K562 (cell line): ENCODE data around the gene TUBB4B. TPM values are rescaled to one million over a fixed set of nuclear protein-coding genes. Genes with fewer than 3 reads are reported as not detected.
A peak's percentile ranks its signal among the peaks of the same experiment; 100 is the strongest.

ENCODE experiments used
- BDP1 ChIP-seq: IDR thresholded peaks from 3 replicates; pipeline ENCODE4 v1.6.1; 2011; ENCODE audit not compliant: insufficient read length, insufficient read depth
- CC2D1A ChIP-seq: fragments of 450-650 bp; IDR thresholded peaks from 2 replicates; pipeline ENCODE4 v1.6.1; 2017; ENCODE audit warnings: mild to moderate bottlenecking
- KDM1A ChIP-seq, 2 experiments: fragments of 450-650 bp; IDR thresholded peaks; 2 replicates each; pipeline ENCODE4 v1.6.1; 2016; ENCODE audit warnings: mild to moderate bottlenecking in 2 of 2
- KLF16 ChIP-seq: IDR thresholded peaks from 2 replicates; pipeline ENCODE4 v1.6.1; 2016; ENCODE audit warnings: antibody characterized with exemption
- NBN ChIP-seq: fragments of 450-650 bp; IDR thresholded peaks from 2 replicates; pipeline ENCODE4 v1.6.1; 2016; ENCODE audit warnings: low read depth, mild to moderate bottlenecking
- NFE2 ChIP-seq: IDR thresholded peaks from 2 replicates; pipeline ENCODE4 v1.6.1; 2014; ENCODE audit warnings: antibody characterized with exemption, low read depth
- SPI1 ChIP-seq: IDR thresholded peaks from 2 replicates; pipeline ENCODE4 v1.6.1; 2011; ENCODE audit warnings: low read depth, low read length, control low read depth, borderline replicate concordance
- polyA plus RNA-seq, 8 experiments: library from polyadenylated mRNA; depleted of rRNA in 4 of 8; stranded (reverse) in 5 of 8; unstranded in 3 of 8; fragments of >200 nt; fragmentation: Nextera tagmentation in 2 of 8; fragmentation: Illumina TruSeq in 1 of 8; extraction: Ambion mirVana in 2 of 8; extraction: Trizol in 1 of 8; gene quantifications; 2 replicates each; pipeline versions ENCODE4 v1.2.1 to v1.2.3, GENCODE V29; 2011 to 2014; ENCODE audit warnings: inconsistent platforms in 1 of 8, missing spikeins in 1 of 8
- total RNA-seq, 7 experiments: library from RNA; depleted of rRNA in 6 of 7; stranded (reverse); fragments of >200 nt in 6 of 7; fragmentation: Illumina TruSeq in 2 of 7; extraction: Trizol in 2 of 7; gene quantifications; 2 replicates each; pipeline versions ENCODE4 v1.2.1 to v1.2.3, GENCODE V29; 2011 to 2021; ENCODE audit warnings: low replicate concordance in 1 of 7
- TF ChIP-seq, protein P1 (sequence below): IDR thresholded peaks from 2 replicates; pipeline ENCODE4 v1.6.1; 2011; ENCODE audit warnings: borderline replicate concordance, low read depth, mild to moderate bottlenecking, moderate library complexity, low read length; ENCODE audit not compliant: insufficient read depth, poor library complexity, severe bottlenecking
- TF ChIP-seq, protein P2 (sequence below): IDR thresholded peaks from 3 replicates; pipeline ENCODE4 v1.6.1; 2011; ENCODE audit warnings: borderline replicate concordance, mild to moderate bottlenecking, moderate library complexity; ENCODE audit not compliant: insufficient read length; ENCODE audit errors: extremely low read depth
- TF ChIP-seq, protein P3 (sequence below): sonication (generic); formaldehyde crosslinking; IDR thresholded peaks from 2 replicates; pipeline ENCODE4 v1.8.0; 2022; ENCODE audit warnings: missing genetic modification reagents, mild to moderate bottlenecking, moderate library complexity, borderline replicate concordance
- TF ChIP-seq, protein P4 (sequence below), 3 experiments: fragments of 200-800 bp in 1 of 3; sonication (Bioruptor generic) in 1 of 3; sonication (generic) in 1 of 3; formaldehyde crosslinking in 1 of 3; IDR thresholded peaks; 2 replicates each; pipeline versions ENCODE4 v1.6.1 to v1.8.0; 2016 to 2022; ENCODE audit warnings: mild to moderate bottlenecking in 2 of 3, missing compliant biosample characterization in 2 of 3, missing genetic modification characterization in 2 of 3, missing genetic modification reagents in 1 of 3
- TF ChIP-seq, protein P5 (sequence below): fragments of 450-650 bp; IDR thresholded peaks from 2 replicates; pipeline ENCODE4 v1.6.1; 2017; ENCODE audit warnings: antibody characterized with exemption, mild to moderate bottlenecking

TUBB4B gene
- total and polyA plus RNA-seq, 9 of the 15 experiments (the other 6 are each of a cell fraction or from before 2014, with no cell fraction given), result 24.1 to 443 (median 268) TPM

DNA sequence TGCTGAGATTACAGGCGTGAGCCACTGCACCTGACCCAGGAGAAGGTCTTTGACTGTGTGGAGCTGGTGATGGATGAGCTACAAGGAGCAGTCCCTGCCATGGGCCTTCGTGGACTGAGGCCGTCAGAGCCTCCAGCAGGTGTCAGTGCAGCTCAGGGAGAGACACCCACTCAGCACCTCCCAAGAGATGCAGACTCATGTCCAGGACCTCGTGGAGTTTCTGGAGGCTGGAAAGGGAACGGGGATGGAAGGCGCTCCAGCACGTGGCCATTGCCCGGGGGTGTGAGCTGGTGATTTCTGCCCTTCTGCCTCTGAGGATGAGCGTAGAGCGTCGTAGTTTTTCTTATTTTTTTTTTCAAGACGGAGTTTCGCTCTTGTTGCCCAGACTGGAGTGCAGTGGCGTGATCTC lies 45.9 kb downstream of the TUBB4B start (continued):
- TF ChIP-seq, protein P1, sequence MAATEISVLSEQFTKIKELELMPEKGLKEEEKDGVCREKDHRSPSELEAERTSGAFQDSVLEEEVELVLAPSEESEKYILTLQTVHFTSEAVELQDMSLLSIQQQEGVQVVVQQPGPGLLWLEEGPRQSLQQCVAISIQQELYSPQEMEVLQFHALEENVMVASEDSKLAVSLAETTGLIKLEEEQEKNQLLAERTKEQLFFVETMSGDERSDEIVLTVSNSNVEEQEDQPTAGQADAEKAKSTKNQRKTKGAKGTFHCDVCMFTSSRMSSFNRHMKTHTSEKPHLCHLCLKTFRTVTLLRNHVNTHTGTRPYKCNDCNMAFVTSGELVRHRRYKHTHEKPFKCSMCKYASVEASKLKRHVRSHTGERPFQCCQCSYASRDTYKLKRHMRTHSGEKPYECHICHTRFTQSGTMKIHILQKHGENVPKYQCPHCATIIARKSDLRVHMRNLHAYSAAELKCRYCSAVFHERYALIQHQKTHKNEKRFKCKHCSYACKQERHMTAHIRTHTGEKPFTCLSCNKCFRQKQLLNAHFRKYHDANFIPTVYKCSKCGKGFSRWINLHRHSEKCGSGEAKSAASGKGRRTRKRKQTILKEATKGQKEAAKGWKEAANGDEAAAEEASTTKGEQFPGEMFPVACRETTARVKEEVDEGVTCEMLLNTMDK, result peak; percentile 59
- TF ChIP-seq NBN, result peak; percentile 24; the same call in 1 of the 2 replicates
- TF ChIP-seq KLF16, result 0 out of 2 replicates have a peak, but pooled peaks have one; percentile 7
- TF ChIP-seq, protein P2, sequence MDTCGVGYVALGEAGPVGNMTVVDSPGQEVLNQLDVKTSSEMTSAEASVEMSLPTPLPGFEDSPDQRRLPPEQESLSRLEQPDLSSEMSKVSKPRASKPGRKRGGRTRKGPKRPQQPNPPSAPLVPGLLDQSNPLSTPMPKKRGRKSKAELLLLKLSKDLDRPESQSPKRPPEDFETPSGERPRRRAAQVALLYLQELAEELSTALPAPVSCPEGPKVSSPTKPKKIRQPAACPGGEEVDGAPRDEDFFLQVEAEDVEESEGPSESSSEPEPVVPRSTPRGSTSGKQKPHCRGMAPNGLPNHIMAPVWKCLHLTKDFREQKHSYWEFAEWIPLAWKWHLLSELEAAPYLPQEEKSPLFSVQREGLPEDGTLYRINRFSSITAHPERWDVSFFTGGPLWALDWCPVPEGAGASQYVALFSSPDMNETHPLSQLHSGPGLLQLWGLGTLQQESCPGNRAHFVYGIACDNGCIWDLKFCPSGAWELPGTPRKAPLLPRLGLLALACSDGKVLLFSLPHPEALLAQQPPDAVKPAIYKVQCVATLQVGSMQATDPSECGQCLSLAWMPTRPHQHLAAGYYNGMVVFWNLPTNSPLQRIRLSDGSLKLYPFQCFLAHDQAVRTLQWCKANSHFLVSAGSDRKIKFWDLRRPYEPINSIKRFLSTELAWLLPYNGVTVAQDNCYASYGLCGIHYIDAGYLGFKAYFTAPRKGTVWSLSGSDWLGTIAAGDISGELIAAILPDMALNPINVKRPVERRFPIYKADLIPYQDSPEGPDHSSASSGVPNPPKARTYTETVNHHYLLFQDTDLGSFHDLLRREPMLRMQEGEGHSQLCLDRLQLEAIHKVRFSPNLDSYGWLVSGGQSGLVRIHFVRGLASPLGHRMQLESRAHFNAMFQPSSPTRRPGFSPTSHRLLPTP, result no peak
- TF ChIP-seq NFE2, result peak; percentile 85
- TF ChIP-seq, protein P3, sequence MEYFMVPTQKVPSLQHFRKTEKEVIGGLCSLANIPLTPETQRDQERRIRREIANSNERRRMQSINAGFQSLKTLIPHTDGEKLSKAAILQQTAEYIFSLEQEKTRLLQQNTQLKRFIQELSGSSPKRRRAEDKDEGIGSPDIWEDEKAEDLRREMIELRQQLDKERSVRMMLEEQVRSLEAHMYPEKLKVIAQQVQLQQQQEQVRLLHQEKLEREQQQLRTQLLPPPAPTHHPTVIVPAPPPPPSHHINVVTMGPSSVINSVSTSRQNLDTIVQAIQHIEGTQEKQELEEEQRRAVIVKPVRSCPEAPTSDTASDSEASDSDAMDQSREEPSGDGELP (CRISPR knock-in tag), result peak; percentile 29; the same call in 1 of the 2 replicates
- TF ChIP-seq, protein P4, sequence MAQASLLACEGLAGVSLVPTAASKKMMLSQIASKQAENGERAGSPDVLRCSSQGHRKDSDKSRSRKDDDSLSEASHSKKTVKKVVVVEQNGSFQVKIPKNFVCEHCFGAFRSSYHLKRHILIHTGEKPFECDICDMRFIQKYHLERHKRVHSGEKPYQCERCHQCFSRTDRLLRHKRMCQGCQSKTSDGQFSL (CRISPR knock-in tag; IDR thresholded peaks at IDR 0.05), result no peak
- TF ChIP-seq, protein P4 (tag; IDR thresholded peaks at IDR 0.05), result no peak
- peak; percentile 43; the same call in 1 of the 2 replicates for TF ChIP-seq CC2D1A
- no peak for TF ChIP-seq BDP1
- TF ChIP-seq, protein P5, sequence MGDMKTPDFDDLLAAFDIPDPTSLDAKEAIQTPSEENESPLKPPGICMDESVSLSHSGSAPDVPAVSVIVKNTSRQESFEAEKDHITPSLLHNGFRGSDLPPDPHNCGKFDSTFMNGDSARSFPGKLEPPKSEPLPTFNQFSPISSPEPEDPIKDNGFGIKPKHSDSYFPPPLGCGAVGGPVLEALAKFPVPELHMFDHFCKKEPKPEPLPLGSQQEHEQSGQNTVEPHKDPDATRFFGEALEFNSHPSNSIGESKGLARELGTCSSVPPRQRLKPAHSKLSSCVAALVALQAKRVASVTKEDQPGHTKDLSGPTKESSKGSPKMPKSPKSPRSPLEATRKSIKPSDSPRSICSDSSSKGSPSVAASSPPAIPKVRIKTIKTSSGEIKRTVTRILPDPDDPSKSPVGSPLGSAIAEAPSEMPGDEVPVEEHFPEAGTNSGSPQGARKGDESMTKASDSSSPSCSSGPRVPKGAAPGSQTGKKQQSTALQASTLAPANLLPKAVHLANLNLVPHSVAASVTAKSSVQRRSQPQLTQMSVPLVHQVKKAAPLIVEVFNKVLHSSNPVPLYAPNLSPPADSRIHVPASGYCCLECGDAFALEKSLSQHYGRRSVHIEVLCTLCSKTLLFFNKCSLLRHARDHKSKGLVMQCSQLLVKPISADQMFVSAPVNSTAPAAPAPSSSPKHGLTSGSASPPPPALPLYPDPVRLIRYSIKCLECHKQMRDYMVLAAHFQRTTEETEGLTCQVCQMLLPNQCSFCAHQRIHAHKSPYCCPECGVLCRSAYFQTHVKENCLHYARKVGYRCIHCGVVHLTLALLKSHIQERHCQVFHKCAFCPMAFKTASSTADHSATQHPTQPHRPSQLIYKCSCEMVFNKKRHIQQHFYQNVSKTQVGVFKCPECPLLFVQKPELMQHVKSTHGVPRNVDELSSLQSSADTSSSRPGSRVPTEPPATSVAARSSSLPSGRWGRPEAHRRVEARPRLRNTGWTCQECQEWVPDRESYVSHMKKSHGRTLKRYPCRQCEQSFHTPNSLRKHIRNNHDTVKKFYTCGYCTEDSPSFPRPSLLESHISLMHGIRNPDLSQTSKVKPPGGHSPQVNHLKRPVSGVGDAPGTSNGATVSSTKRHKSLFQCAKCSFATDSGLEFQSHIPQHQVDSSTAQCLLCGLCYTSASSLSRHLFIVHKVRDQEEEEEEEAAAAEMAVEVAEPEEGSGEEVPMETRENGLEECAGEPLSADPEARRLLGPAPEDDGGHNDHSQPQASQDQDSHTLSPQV, result peak; percentile 51; the same call in 1 of the 2 replicates
- TF ChIP-seq KDM1A (IDR thresholded peaks at IDR 0.05), result peak in 1 of 2 experiments; percentile 19; a peak in 1 of 4 replicates
- TF ChIP-seq SPI1, result no peak
